Trophoblast cell (in vitro differentiated cells and primary cell): ENCODE measurements around the gene CPLX1.

Experiments
- DNase-seq, 2 donors: peaks; one replicate each; pipeline ENCODE4 v3.0.0-alpha.2; 2016
- H2AFZ ChIP-seq: 2 replicates; pipeline ENCODE4 v1.6.1; 2013; ENCODE audit warnings: low read length, moderate library complexity, mild to moderate bottlenecking; ENCODE audit not compliant: insufficient read depth, poor library complexity
- H2AK5ac ChIP-seq: 2 replicates; pipeline ENCODE4 v1.6.1; 2013; ENCODE audit warnings: mild to moderate bottlenecking, low read length
- H2BK120ac ChIP-seq: 2 replicates; pipeline ENCODE4 v1.6.1; 2013; ENCODE audit warnings: low read length, mild to moderate bottlenecking, moderate library complexity; ENCODE audit not compliant: insufficient read depth, poor library complexity
- H2BK12ac ChIP-seq: 2 replicates; pipeline ENCODE4 v1.6.1; 2013; ENCODE audit warnings: mild to moderate bottlenecking, low read length, moderate library complexity
- H2BK5ac ChIP-seq: 2 replicates; pipeline ENCODE4 v1.6.1; 2013; ENCODE audit warnings: low read length, low read depth, moderate library complexity, mild to moderate bottlenecking; ENCODE audit not compliant: poor library complexity
- H3K14ac ChIP-seq: 2 replicates; pipeline ENCODE4 v1.6.1; 2013; ENCODE audit warnings: mild to moderate bottlenecking, low read length
- H3K18ac ChIP-seq: 2 replicates; pipeline ENCODE4 v1.6.1; 2013; ENCODE audit warnings: mild to moderate bottlenecking, low read length
- H3K23ac ChIP-seq: 2 replicates; pipeline ENCODE4 v1.6.1; 2013; ENCODE audit warnings: low read length
- H3K27ac ChIP-seq: 2 replicates; pipeline ENCODE4 v1.5.1; 2013; ENCODE audit warnings: low read depth, mild to moderate bottlenecking, inconsistent platforms, low read length, moderate library complexity
- H3K27me3 ChIP-seq: 2 replicates; pipeline ENCODE4 v1.6.1; 2013; ENCODE audit warnings: inconsistent platforms, mild to moderate bottlenecking, low read length, moderate library complexity; ENCODE audit not compliant: insufficient read depth
- H3K36me3 ChIP-seq, 2 experiments: 1 replicate in 1 of 2; 2 replicates in 1 of 2; pipeline ENCODE4 v1.6.1; 2013; ENCODE audit warnings: low read length in 2 of 2, mild to moderate bottlenecking in 2 of 2, moderate library complexity in 1 of 2; ENCODE audit not compliant: insufficient read depth in 2 of 2, control insufficient read depth in 1 of 2
- H3K4ac ChIP-seq: 2 replicates; pipeline ENCODE4 v1.6.1; 2013; ENCODE audit warnings: low read depth, mild to moderate bottlenecking, low read length, moderate library complexity
- H3K4me1 ChIP-seq, 2 experiments: 1 replicate in 1 of 2; 2 replicates in 1 of 2; pipeline ENCODE4 v1.6.1; 2013; ENCODE audit warnings: low read length in 2 of 2, mild to moderate bottlenecking in 2 of 2, moderate library complexity in 1 of 2; ENCODE audit not compliant: insufficient read depth in 2 of 2, control insufficient read depth in 1 of 2
- H3K4me2 ChIP-seq: 2 replicates; pipeline ENCODE4 v1.6.1; 2013; ENCODE audit warnings: inconsistent platforms, mild to moderate bottlenecking, low read length, moderate library complexity
- H3K4me3 ChIP-seq: 2 replicates; pipeline ENCODE4 v1.5.1; 2013; ENCODE audit warnings: mild to moderate bottlenecking, low read depth, low read length, inconsistent platforms
- H3K79me1 ChIP-seq: one replicate; pipeline ENCODE4 v1.6.1; 2013; ENCODE audit warnings: low read length
- H3K79me2 ChIP-seq: 2 replicates; pipeline ENCODE4 v1.6.1; 2013; ENCODE audit warnings: low read length, mild to moderate bottlenecking; ENCODE audit not compliant: control insufficient read depth, insufficient read depth, poor library complexity
- H3K9ac ChIP-seq: 2 replicates; pipeline ENCODE4 v1.6.1; 2013; ENCODE audit warnings: mild to moderate bottlenecking, low read length
- H3K9me3 ChIP-seq: 2 replicates; pipeline ENCODE4 v1.6.1; 2013; ENCODE audit warnings: low read depth, mild to moderate bottlenecking, control low read depth, inconsistent platforms, low read length; ENCODE audit not compliant: insufficient read depth
- H4K12ac ChIP-seq: 2 replicates; pipeline ENCODE4 v1.6.1; 2013; ENCODE audit warnings: low read depth, mild to moderate bottlenecking, low read length, moderate library complexity
- H4K8ac ChIP-seq: 2 replicates; pipeline ENCODE4 v1.6.1; 2013; ENCODE audit warnings: low read depth, mild to moderate bottlenecking, low read length, moderate library complexity
- H4K91ac ChIP-seq: one replicate; pipeline ENCODE4 v1.6.1; 2013; ENCODE audit warnings: low read depth, mild to moderate bottlenecking, low read length, moderate library complexity
- WGBS: extraction: QIAGEN DNeasy Blood & Tissue Kit; methylation state at CpG from one replicate; pipeline ENCODE4 v1.1.7; 2013; ENCODE audit warnings: missing lambda C conversion rate; ENCODE audit not compliant: insufficient read length, insufficient coverage; ENCODE audit errors: extremely low coverage; 5-methylcytosine and 5-hydroxymethylcytosine counted together

The CPLX1 gene

DNA sequence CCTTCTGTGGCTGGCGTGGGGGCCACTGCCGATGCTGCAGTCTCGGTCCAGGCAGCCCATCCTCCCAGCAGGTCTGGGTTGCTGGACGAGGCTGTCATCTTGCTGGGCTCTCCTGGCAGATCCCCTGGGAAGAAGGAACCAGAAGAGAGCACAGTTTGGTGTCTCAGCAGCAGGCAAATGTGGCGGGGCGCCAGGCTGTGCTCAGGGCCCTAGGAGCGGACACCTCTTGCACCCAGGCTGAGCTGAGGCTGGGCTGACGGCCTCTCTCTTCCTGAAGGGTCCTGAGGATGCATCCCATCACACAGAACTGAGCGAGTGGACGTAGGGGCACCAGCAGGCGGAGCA is 39.2 kb upstream of the CPLX1 start:
- no peak overlapping the region for H4K12ac ChIP-seq
- no peak overlapping the region for H3K18ac ChIP-seq
- no peak overlapping the region for H2AFZ ChIP-seq
- H3K36me3 ChIP-seq: peaks cover 81 to 86% of the 10 kb centered on the region in 2 experiments
- H4K91ac ChIP-seq: no peak overlapping the region
- H3K9me3 ChIP-seq: peaks cover 8% of the 10 kb centered on the region
- no peak overlapping the region for H3K23ac ChIP-seq
- H3K14ac ChIP-seq: no peak overlapping the region
- DNase-seq: no peak
- no peak overlapping the region for H2BK120ac ChIP-seq
- H3K4ac ChIP-seq: no peak overlapping the region
- H3K27ac ChIP-seq: no peak overlapping the region
- no peak overlapping the region for H3K9ac ChIP-seq
- H3K79me2 ChIP-seq: no peaks in the 10 kb centered on the region
- no peak overlapping the region for H4K8ac ChIP-seq
- no peaks in the 10 kb centered on the region for H3K4me1 ChIP-seq
- H3K79me1 ChIP-seq: no peaks in the 10 kb centered on the region
- no peak overlapping the region for H2BK12ac ChIP-seq
- WGBS: no CpG with 5 or more reads among the region's 11 CpGs
- H2AK5ac ChIP-seq: no peak overlapping the region
- H3K27me3 ChIP-seq: no peaks in the 10 kb centered on the region
- H3K4me3 ChIP-seq: no peak overlapping the region
- no peak overlapping the region for H3K4me2 ChIP-seq
- H2BK5ac ChIP-seq: no peak overlapping the region

DNA sequence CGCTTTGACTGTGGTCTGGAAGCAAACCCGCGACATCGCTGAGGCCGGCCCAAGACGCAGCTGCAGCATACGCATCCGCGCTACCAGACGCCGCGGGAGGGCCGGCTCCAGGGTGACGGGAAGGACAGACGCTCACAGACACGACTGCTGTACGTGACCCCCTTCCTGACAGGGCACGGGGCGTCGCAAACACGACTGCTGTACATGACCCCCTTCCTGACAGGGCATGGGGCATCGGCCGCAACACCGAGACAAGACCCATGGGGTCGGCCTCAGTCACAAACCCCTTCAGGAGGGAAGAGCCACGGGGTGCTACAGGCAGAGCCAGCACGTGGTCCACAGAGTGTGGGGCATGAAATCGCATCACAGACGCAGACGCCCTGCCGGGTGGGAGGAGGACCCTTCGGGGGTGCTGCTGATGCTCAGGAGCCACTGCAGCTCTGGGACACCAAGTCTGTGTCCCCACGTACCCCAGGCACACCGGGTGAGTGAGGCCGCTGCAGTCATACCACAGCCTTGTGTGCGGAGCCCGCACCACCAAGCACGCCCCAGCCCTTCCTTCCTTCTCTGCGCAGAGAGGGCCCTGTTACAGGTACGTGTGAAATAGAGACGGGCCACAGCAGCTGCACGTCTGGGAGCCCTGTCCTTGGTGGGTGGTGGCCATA is 38.7 kb upstream of the CPLX1 start:
- Histone ChIP-seq H4K8ac (no peak overlapping the region), H3K9ac (no peak overlapping the region), H4K91ac (no peak overlapping the region), H3K36me3 (peaks cover 80 to 83% of the 10 kb centered on the region in 2 experiments), H2BK12ac (no peak overlapping the region), H3K27me3 (no peaks in the 10 kb centered on the region), H3K18ac (no peak overlapping the region), H3K4ac (no peak overlapping the region), H3K79me1 (no peaks in the 10 kb centered on the region), H3K4me1 (no peaks in the 10 kb centered on the region), H2AFZ (no peak overlapping the region), H2AK5ac (no peak overlapping the region), H4K12ac (no peak overlapping the region), H2BK120ac (no peak overlapping the region), H3K4me2 (no peak overlapping the region), H2BK5ac (no peak overlapping the region), H3K14ac (no peak overlapping the region), H3K4me3 (no peak overlapping the region), H3K23ac (no peak overlapping the region), H3K79me2 (no peaks in the 10 kb centered on the region), H3K9me3 (peaks cover 3% of the 10 kb centered on the region), H3K27ac (no peak overlapping the region)
- DNase-seq: no peak
- no CpG with 5 or more reads among the region's 42 CpGs for WGBS

DNA sequence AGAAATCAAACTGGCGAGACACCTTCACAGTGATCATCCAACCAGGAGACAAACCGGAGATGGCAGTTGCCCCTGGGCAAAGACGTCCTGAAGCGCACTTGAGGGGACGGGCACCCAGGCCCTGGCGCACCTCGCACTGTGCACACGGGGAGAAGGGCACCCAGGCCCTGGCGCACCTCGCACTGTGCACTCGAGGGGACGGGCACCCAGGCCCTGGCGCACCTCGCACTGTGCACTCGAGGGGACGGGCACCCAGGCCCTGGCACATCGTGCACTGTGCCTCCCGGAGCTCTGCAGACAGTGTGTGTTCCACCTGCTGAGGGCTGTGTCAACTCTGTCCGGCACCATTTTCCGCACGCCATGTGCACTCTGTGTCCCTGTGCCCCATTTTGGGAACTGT is 34.6 kb upstream of the CPLX1 start:
- Histone ChIP-seq H4K12ac (no peak overlapping the region), H3K18ac (no peak overlapping the region), H3K4me1 (no peaks in the 10 kb centered on the region), H3K4ac (no peak overlapping the region), H3K79me1 (no peaks in the 10 kb centered on the region), H3K27ac (no peak overlapping the region), H2BK5ac (no peak overlapping the region), H3K79me2 (no peaks in the 10 kb centered on the region), H2BK12ac (no peak overlapping the region), H2BK120ac (no peak overlapping the region), H4K91ac (no peak overlapping the region), H2AFZ (no peak overlapping the region), H3K14ac (no peak overlapping the region), H3K4me2 (no peak overlapping the region), H3K9me3 (peaks cover 7% of the 10 kb centered on the region), H3K23ac (no peak overlapping the region), H3K36me3 (peaks cover 73 to 75% of the 10 kb centered on the region in 2 experiments), H4K8ac (no peak overlapping the region), H2AK5ac (no peak overlapping the region), H3K9ac (no peak overlapping the region), H3K27me3 (no peaks in the 10 kb centered on the region), H3K4me3 (no peak overlapping the region)
- no CpG with 5 or more reads among the region's 21 CpGs for WGBS
- no peak for DNase-seq

DNA sequence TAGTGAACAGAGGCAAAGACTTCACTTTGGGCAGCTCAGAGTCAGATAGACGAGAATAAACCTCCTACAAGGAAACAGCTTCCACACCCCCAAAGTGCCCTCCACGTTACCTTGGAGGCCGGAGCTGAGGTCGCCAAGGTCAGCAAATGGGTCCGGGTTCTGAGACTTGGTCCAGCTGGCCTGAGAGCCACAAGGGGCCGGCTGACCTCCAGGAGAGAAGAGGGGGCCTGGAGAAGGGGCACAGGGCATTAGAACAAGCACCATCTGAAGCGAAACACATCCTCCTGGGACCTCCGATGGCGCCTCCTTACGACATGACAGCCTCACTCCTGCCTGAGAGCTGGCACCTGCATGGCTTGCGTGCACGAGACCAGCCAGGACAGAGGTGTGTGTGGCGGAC is 33.6 kb upstream of the CPLX1 start:
- no peak overlapping the region for H3K4ac ChIP-seq
- H2BK12ac ChIP-seq: no peak overlapping the region
- H3K14ac ChIP-seq: no peak overlapping the region
- H2AK5ac ChIP-seq: no peak overlapping the region
- WGBS: no CpG with 5 or more reads among the region's 13 CpGs
- no peak overlapping the region for H4K8ac ChIP-seq
- no peak for DNase-seq
- no peak overlapping the region for H4K91ac ChIP-seq
- H2AFZ ChIP-seq: no peak overlapping the region
- H2BK5ac ChIP-seq: no peak overlapping the region
- H3K9ac ChIP-seq: no peak overlapping the region
- no peak overlapping the region for H3K27ac ChIP-seq
- H2BK120ac ChIP-seq: no peak overlapping the region
- H3K4me3 ChIP-seq: no peak overlapping the region
- H3K23ac ChIP-seq: no peak overlapping the region
- no peak overlapping the region for H3K18ac ChIP-seq
- H3K79me2 ChIP-seq: no peaks in the 10 kb centered on the region
- peaks cover 67 to 68% of the 10 kb centered on the region in 2 experiments for H3K36me3 ChIP-seq
- H3K4me2 ChIP-seq: no peak overlapping the region
- H3K79me1 ChIP-seq: no peaks in the 10 kb centered on the region
- no peak overlapping the region for H4K12ac ChIP-seq
- H3K4me1 ChIP-seq: no peaks in the 10 kb centered on the region
- peaks cover 7% of the 10 kb centered on the region for H3K9me3 ChIP-seq
- no peaks in the 10 kb centered on the region for H3K27me3 ChIP-seq
